Measurements from ENCODE around the gene CMIP. TPM values are rescaled to one million over a fixed set of nuclear protein-coding genes. Genes with fewer than 3 reads are reported as not detected.
"Not testable (repeated sequence)": the region's sequence is repeated elsewhere in the genome, so short reads cannot be mapped to it uniquely, and the experiment has no call there.

Gene CMIP
- total RNA-seq, 4 donors from 2014 or later, result 15.5 to 65.9 (median 20.2) TPM

GRCh38 chr16:81740169-81740568 is 295.6 kb downstream of the CMIP start:
- no peaks in the 10 kb centered on the region for H3K9me3 ChIP-seq
- TF ChIP-seq CTCF (IDR thresholded peaks at IDR 0.05) (no peak), POLR2A (IDR thresholded peaks at IDR 0.05) (no peak)
- intact Hi-C loops (cut with DNase I), result no loop called here
- H3K27ac ChIP-seq, result no peak overlapping the region
- DNase-seq, result no peak
- peaks cover 0 to 5% of the 10 kb centered on the region in 2 donors for H3K4me1 ChIP-seq
- WGBS, 2 donors, result 72 to 76% methylated on average over 8 of the region's 8 CpGs
- H3K27me3 ChIP-seq, result no peaks in the 10 kb centered on the region
- no peaks in the 10 kb centered on the region for H3K36me3 ChIP-seq
- H3K4me3 ChIP-seq (replicated peaks in 1 of 3), result no peak overlapping the region

DNA sequence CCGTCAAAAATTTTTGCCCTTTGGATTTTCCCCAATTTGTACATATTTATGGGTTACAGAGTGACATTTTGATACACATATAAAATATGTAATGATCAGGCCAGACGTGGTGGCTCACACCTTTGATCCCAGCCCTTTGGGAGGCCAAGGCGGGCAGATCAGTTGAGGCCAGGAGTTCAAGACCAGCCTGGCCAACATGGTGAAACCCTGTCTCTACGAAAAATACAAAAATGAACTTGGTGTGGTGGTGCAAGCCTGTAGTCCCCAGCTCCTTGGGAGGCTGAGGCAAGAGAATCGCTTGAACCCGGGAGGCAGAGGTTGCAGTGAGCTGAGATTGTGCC is 296.8 kb downstream of the CMIP start:
- H3K27ac ChIP-seq; DNase-seq; H3K9me3 ChIP-seq; H3K36me3 ChIP-seq; intact Hi-C loops (cut with DNase I); H3K4me3 ChIP-seq (replicated peaks in 1 of 3); H3K27me3 ChIP-seq: not testable (repeated sequence)
- H3K4me1 ChIP-seq, result peaks cover 0 to 12% of the 10 kb centered on the region in 2 donors
- WGBS, 2 donors, result 84 to 86% methylated on average over 6 of the region's 6 CpGs

GRCh38 chr16:81744385-81744784 is 299.8 kb downstream of the CMIP start:
- WGBS, 2 donors, result 72 to 84% methylated on average over 4 of the region's 4 CpGs
- Histone ChIP-seq H3K27ac (no peak overlapping the region), H3K9me3 (no peaks in the 10 kb centered on the region), H3K4me1 (peaks cover 0 to 9% of the 10 kb centered on the region in 2 donors), H3K36me3 (no peaks in the 10 kb centered on the region), H3K27me3 (no peaks in the 10 kb centered on the region), H3K4me3 (replicated peaks in 1 of 3) (no peak overlapping the region)
- no peak for DNase-seq
- TF ChIP-seq POLR2A (IDR thresholded peaks at IDR 0.05), result no peak
- no peak for TF ChIP-seq CTCF (IDR thresholded peaks at IDR 0.05)
- intact Hi-C loops (cut with DNase I), result no loop called here

DNA sequence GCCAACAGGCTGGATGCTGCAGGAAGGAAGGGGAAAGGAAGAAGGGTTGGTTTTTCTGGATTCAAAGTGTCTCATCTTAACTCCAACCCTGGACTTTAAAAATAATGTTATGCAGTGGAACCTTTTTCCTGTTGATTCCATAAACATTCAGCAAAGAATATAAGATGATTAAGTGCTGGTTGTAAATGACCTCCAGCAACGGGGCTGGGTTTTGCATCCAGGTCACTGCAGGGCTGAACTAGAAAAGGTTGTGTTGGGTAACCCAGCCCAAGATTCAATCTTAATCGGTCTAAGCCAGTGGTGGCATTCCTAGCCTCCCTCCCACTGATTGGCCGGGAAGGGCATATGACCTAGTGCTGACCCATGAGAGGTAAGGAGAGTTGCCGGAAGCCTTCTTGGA is 300.3 kb downstream of the CMIP start:
- 87 to 92% methylated on average over 4 of the region's 4 CpGs for WGBS, 2 donors
- H3K27ac ChIP-seq, result no peak overlapping the region
- intact Hi-C loops (cut with DNase I), result no loop called here
- DNase-seq, result no peak
- H3K9me3 ChIP-seq, result no peaks in the 10 kb centered on the region
- H3K36me3 ChIP-seq, result no peaks in the 10 kb centered on the region
- TF ChIP-seq POLR2A (IDR thresholded peaks at IDR 0.05) (no peak), CTCF (IDR thresholded peaks at IDR 0.05) (no peak)
- no peaks in the 10 kb centered on the region for H3K27me3 ChIP-seq
- H3K4me1 ChIP-seq, result peaks cover 0 to 9% of the 10 kb centered on the region in 2 donors
- no peak overlapping the region for H3K4me3 ChIP-seq (replicated peaks in 1 of 3)

- Histone ChIP-seq H3K36me3 (no peaks in the 10 kb centered on the region), H3K9me3 (no peaks in the 10 kb centered on the region), H3K27me3 (no peaks in the 10 kb centered on the region), H3K27ac (no peak overlapping the region), H3K4me3 (replicated peaks in 1 of 3) (peak overlapping the region in 2 of 3 donors; percentile 14 to 23), H3K4me1 (peaks cover 0 to 9% of the 10 kb centered on the region in 2 donors)
- intact Hi-C loops (cut with DNase I), result no loop called here
- TF ChIP-seq POLR2A (IDR thresholded peaks at IDR 0.05) (no peak), CTCF (IDR thresholded peaks at IDR 0.05) (no peak)
- peak; percentile 54 to 63 for DNase-seq
- 26 to 28% methylated on average over 24 to 26 of the region's 33 CpGs for WGBS, 2 donors
Measured at GRCh38 chr16:81745704-81746558, 301.3 kb downstream of the CMIP start.

Measured in thyroid gland (tissue), 4 donors.